Thymus (tissue), 11 donors: ENCODE results near the gene ABCA9. TPM values are rescaled to one million over a fixed set of nuclear protein-coding genes. Genes with fewer than 3 reads are reported as not detected.

Experiments
- DNase-seq, 9 donors: peaks; one replicate each; pipeline ENCODE4 v3.0.0-alpha.2; 2013; ENCODE audit warnings: low spot score in 9 of 9, low read depth in 6 of 9, missing footprints in 1 of 9
- H3K27ac ChIP-seq, 2 donors: one replicate each; pipeline ENCODE4 v1.5.1; 2013; ENCODE audit warnings: control low read depth in 1 of 2, low read depth in 1 of 2, low read length in 1 of 2, mild to moderate bottlenecking in 1 of 2, moderate library complexity in 1 of 2
- H3K27me3 ChIP-seq, 2 donors: one replicate each; pipeline ENCODE4 v1.5.1; 2013; ENCODE audit warnings: low read length in 1 of 2; ENCODE audit not compliant: control insufficient read depth in 2 of 2, insufficient read depth in 1 of 2
- H3K36me3 ChIP-seq, 2 donors: one replicate each; pipeline ENCODE4 v1.5.1; 2013; ENCODE audit warnings: low read length in 1 of 2, mild to moderate bottlenecking in 1 of 2, moderate library complexity in 1 of 2; ENCODE audit not compliant: control insufficient read depth in 2 of 2, insufficient read depth in 2 of 2
- H3K4me1 ChIP-seq, 2 donors: one replicate each; pipeline ENCODE4 v1.5.1; 2013; ENCODE audit warnings: low read length in 2 of 2; ENCODE audit not compliant: control insufficient read depth in 2 of 2, insufficient read depth in 2 of 2
- H3K4me3 ChIP-seq, 2 donors: one replicate each; pipeline ENCODE4 v1.5.1; 2013; ENCODE audit warnings: low read length in 2 of 2, control low read depth in 1 of 2, mild to moderate bottlenecking in 1 of 2
- H3K9me3 ChIP-seq, 2 donors: one replicate each; pipeline ENCODE4 v1.5.1; 2013; ENCODE audit warnings: low read length in 1 of 2, mild to moderate bottlenecking in 1 of 2; ENCODE audit not compliant: control insufficient read depth in 2 of 2, insufficient read depth in 1 of 2
- WGBS: extraction: QIAGEN DNeasy Blood & Tissue Kit; methylation state at CpG from one replicate; pipeline ENCODE4 v1.1.7; 2013; 5-methylcytosine and 5-hydroxymethylcytosine counted together
- polyA plus RNA-seq: library from polyadenylated mRNA; stranded (reverse); fragments of 200-250 nt; gene quantifications from one replicate; pipeline ENCODE4 v1.2.3, GENCODE V29; 2013
- total RNA-seq: library from RNA; stranded (reverse); fragments of 120-200 nt; gene quantifications from one replicate; pipeline ENCODE4 v1.2.4, GENCODE V29; 2013
- donor health status: healthy.

Gene ABCA9
- total and polyA plus RNA-seq, 2 donors, result 1.1 to 2.8 TPM

DNA sequence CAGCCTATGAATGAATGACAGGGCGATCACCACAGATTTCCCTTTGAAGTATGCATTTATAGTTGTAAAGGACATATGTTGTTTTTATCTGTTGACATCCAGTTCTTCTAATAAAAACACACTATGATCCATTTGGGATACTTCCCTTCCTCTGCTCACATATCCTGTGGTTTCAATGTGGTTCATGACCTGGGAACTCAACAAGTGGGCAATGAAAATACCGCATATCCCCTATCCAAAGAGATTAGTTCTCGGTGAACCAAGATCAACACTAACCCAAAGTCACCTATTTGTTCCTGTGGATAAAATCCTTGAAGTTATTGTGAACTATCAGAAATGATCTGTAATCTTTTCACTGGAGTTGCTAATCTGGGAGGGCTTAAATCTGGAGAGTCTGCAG lies 121.5 kb downstream of the ABCA9 start:
- H3K4me1 ChIP-seq, result no peaks in the 10 kb centered on the region
- WGBS, result 82% methylated on average over 3 of the region's 3 CpGs
- no peak for DNase-seq
- H3K27me3 ChIP-seq, result no peaks in the 10 kb centered on the region
- H3K36me3 ChIP-seq, result no peaks in the 10 kb centered on the region
- no peak overlapping the region for H3K4me3 ChIP-seq
- no peaks in the 10 kb centered on the region for H3K9me3 ChIP-seq
- no peak overlapping the region for H3K27ac ChIP-seq

DNA sequence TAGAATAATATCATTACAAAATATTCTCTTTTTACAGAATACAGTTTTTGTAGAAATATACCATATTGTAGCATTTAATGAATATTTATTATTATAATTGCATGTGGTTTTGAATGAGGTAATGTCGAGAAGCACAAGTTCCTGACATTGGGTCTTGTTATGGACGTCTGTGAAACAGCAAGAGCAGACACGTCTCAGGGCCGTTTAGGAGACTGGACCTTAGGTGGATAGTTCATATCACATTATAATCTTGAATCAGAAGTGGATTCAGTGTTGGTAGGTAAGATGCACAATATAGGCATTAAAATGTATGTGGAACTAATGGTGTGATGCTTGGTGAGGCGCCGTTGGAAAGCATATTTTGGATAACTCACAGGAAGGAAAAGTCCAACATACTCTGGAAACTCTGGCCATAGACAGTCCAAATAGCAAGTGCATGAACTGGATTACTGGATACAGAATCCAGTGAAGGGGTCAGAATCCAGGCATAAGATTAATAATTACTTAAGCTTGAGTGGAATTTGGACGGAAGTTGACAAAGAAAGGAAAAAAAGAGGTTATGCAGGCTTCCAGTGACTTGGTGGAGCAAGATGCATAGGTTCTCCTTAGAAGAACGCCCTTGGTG lies 122.7 kb downstream of the ABCA9 start:
- no peak overlapping the region for H3K4me3 ChIP-seq
- no peaks in the 10 kb centered on the region for H3K4me1 ChIP-seq
- H3K27ac ChIP-seq, result no peak overlapping the region
- H3K27me3 ChIP-seq, result no peaks in the 10 kb centered on the region
- no peak for DNase-seq
- no peaks in the 10 kb centered on the region for H3K9me3 ChIP-seq
- whole genome bisulfite sequencing, result 89% methylated on average over 8 of the region's 8 CpGs
- H3K36me3 ChIP-seq, result no peaks in the 10 kb centered on the region

DNA sequence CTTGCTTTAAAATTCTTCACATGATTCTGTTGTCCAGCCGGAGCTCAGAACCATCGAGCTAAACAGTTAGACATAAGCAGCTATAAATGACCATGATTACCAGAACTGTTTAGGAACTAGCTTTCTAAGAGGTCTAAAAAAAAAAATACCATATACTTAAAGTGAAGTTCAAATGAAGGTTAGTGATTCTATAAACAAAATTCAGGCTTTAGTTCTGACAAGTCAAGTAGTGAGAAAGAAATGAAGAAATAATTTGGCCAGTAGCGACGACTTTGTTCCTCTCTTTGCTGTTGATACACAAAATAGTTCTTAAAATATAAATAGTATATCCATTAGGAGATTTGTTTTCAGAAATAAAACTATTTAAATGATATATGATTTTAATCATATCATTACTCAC lies 133.2 kb downstream of the ABCA9 start:
- H3K27ac ChIP-seq, result no peak overlapping the region
- 85% methylated on average over 4 of the region's 4 CpGs for WGBS
- no peak for DNase-seq

DNA sequence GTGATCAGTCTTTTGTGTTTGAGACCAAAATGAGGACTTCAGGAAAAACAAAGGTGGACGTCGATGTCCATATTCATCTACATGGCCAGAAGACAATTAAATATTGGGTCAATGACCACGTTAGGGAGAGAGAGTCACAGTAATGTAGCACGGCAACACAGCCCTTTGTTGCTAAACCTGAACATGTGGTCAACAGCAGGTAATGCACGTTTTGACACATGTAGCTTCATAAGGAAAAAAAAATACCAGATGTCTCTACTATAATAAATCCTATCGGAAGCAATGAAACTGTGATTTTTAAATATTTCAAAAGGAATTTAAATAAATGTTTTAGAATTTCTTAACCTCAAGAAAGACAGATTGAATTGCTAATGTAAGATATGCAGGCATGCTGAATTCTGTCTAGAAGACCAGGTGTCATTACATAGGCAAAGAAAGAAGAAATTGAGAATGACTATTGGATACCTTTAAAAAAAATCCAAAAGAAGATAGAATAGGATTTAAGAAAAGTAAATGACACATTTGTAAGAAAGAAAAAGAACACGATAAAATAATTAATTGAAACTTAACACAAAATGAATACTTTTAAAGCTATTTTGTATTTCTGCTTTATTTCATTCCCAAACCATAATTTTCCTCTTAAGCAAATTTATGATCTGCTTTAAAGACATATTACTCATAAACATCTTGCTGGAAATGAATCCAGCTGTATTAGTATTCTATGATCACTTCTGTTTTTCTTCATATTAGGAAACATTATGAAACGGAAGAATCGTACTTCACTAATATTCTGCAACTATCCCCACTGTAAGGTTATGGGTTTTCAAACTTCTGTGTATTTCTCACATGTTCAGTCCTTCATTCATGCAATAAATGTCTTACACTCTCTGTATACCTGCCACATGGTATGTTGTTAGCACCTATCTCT lies 135.7 kb downstream of the ABCA9 start:
- no peaks in the 10 kb centered on the region for H3K36me3 ChIP-seq
- no peak overlapping the region for H3K4me3 ChIP-seq
- H3K9me3 ChIP-seq, result no peaks in the 10 kb centered on the region
- no peak overlapping the region for H3K27ac ChIP-seq
- no peak for DNase-seq
- 95% methylated on average over 9 of the region's 9 CpGs for WGBS
- no peaks in the 10 kb centered on the region for H3K27me3 ChIP-seq
- H3K4me1 ChIP-seq, result no peaks in the 10 kb centered on the region

More for the DNA sequence above, 133.2 kb downstream of the ABCA9 start:
- no peaks in the 10 kb centered on the region for H3K27me3 ChIP-seq
- no peaks in the 10 kb centered on the region for H3K36me3 ChIP-seq
- no peaks in the 10 kb centered on the region for H3K9me3 ChIP-seq
- no peak overlapping the region for H3K4me3 ChIP-seq
- H3K4me1 ChIP-seq, result no peaks in the 10 kb centered on the region

Other genes starting within 250 kb of the ABCA9 start
- 0.76 TPM for gene ABCA8, start 105.5 kb downstream of the ABCA9 start, total RNA-seq
- 1.6 TPM for gene ABCA8, start 105.5 kb downstream of the ABCA9 start, polyA plus RNA-seq
- 5.5 TPM for gene ABCA6, start 81.0 kb upstream of the ABCA9 start, total RNA-seq
- 5.0 TPM for gene ABCA6, start 81.0 kb upstream of the ABCA9 start, polyA plus RNA-seq
- 1.1 TPM for gene ABCA10, start 167.9 kb upstream of the ABCA9 start, total RNA-seq
- 11.0 TPM for gene ABCA10, start 167.9 kb upstream of the ABCA9 start, polyA plus RNA-seq